Stimulated activated CD8-positive, alpha-beta memory T cell treated with anti-CD3 and anti-CD28 coated beads, Interleukin-7, amount 100 ng/mL, for 1 hour (primary cell): Measurements from ENCODE around the gene DOLPP1.

ENCODE experiments used
- DNase-seq, 2 donors: peaks; one replicate each; pipeline ENCODE4 v3.0.0-alpha.2; 2020; ENCODE audit warnings: low read depth in 2 of 2

Gene DOLPP1

GRCh38 chr9:129139233-129139992 is 58.5 kb downstream of the DOLPP1 start:
- peak; percentile 45 to 46 for DNase-seq

- peak; percentile 45 to 61 for DNase-seq
Observed at GRCh38 chr9:129139993-129140396, 59.1 kb downstream of the DOLPP1 start.
